ENCODE data around the gene MAFF.

Gene MAFF

DNA sequence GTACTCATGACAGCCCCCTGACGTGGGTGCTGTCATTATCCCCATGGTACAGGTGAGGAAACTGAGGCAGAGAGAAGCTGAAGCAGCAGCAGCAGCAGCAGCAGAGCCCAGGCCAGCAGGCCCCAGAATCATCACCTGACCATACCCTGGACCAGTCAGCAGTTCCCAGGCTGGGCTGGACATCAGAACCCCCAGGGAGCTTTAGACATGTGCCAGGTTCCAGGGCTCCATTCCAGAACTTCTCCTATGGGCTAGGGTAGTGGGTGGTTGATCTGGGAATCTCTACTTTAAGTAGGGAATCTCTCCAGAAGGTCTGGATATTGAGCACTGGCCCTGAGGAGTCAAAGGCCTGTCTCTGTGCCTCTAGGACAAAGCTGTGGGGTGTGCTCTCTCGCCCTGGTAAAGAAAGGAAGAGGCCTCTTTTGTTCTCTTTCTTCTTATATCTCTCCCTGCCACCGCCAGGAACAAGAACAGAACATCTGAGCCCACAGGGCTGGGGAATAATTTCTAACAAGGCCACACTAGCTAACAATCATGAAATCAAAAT, 26.6 kb downstream of the MAFF start:
- H3K27ac ChIP-seq = peak overlapping the region; percentile 75
- in situ Hi-C loops (cut with HindIII; ENCODE audit: low pct_ligation_motif_present, low sequenced_read_pairs) = no loop called here
- peaks cover 79% of the 10 kb centered on the region for H3K36me3 ChIP-seq (replicated peaks)
- no peaks in the 10 kb centered on the region for H3K27me3 ChIP-seq (replicated peaks)
- no peak overlapping the region for H3K4me3 ChIP-seq (ENCODE audit: low read depth, low read length)
- no peak for DNase-seq
- TF ChIP-seq, protein P1, sequence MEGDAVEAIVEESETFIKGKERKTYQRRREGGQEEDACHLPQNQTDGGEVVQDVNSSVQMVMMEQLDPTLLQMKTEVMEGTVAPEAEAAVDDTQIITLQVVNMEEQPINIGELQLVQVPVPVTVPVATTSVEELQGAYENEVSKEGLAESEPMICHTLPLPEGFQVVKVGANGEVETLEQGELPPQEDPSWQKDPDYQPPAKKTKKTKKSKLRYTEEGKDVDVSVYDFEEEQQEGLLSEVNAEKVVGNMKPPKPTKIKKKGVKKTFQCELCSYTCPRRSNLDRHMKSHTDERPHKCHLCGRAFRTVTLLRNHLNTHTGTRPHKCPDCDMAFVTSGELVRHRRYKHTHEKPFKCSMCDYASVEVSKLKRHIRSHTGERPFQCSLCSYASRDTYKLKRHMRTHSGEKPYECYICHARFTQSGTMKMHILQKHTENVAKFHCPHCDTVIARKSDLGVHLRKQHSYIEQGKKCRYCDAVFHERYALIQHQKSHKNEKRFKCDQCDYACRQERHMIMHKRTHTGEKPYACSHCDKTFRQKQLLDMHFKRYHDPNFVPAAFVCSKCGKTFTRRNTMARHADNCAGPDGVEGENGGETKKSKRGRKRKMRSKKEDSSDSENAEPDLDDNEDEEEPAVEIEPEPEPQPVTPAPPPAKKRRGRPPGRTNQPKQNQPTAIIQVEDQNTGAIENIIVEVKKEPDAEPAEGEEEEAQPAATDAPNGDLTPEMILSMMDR (IDR thresholded peaks at IDR 0.05; ENCODE audit: low read depth, low read length, missing control alignments) = no peak

DNA sequence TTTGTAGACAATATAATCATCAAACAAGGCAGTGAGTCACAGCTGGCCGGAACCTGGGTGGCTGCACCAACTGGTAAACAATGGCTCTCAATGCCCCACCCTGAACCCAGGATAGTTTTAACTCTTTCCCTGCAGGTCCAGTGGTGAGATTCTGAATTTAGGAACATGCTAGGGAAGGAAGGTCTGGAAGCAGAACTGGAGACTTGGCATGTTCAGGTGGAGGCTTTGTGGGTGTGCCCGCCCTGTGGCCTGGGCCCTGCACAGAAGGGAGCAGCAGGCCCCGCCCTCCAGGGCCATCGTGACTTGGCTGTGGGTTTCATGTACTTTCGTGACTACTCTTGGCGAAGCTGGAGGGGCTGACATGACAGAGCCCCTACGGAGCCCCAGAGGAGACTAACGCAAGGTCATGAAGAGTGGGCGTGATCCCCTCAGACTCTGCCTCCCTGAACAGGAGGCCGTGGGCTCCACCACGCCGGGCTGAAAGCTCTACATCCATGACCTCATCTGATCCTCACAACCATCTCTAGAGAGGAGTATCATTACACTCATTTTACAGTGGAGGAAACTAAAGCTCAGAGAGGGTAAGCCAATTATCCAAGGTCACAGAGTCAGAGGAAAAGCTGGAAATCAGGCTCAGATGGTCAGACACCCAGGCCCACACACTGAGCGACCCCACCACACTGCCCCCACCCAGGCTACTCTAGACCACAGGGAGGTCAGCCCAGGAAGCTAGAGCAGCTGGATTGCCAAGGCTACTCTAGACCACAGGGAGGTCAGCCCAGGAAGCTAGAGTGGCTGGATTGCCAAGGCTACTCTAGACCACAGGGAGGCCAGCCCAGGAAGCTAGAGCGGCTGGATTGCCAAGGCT, 27.3 kb downstream of the MAFF start:
- Histone ChIP-seq H3K27me3 (replicated peaks) (no peaks in the 10 kb centered on the region), H3K4me3 (ENCODE audit: low read depth, low read length) (no peak overlapping the region), H3K27ac (peak overlapping the region; percentile 75), H3K36me3 (replicated peaks) (peaks cover 78% of the 10 kb centered on the region)
- in situ Hi-C loops (cut with HindIII; ENCODE audit: low pct_ligation_motif_present, low sequenced_read_pairs) = no loop called here
- DNase-seq = peak; percentile 70
- TF ChIP-seq, protein P1 (IDR thresholded peaks at IDR 0.05; ENCODE audit: low read depth, low read length, missing control alignments) = no peak

DNA sequence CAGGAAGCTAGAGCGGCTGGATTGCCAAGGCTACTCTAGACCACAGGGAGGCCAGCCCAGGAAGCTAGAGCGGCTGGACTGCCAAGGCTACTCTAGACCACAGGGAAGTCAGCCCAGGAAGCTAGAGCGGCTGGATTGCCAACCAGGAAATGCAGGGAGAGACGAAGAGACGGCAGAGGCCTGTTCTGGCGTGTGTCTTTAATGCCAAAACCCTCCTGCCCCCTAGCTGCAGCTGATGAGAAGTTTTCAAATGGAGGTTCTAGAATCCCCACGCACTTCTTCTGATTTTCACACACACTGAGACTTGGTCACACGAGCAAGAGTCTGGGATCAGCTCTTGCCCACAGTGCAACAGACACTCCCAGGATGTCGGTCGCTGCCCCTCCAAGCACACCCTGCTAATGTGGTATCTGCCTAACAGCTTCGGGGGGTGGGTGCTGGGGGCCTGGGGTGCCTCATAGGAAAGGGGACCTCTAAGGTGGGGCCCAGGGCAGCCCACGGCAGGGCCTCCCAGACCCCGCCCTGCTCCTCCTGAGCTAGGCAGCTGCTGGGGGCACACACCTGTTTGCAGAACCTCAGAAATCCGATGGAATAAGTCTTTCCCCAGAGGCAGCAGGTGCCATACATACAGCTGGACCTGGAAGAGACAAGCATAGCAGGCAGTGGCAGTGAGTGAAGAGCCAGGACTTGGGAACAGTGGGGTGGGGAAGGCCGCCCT, 28.5 kb downstream of the MAFF start:
- H3K27ac ChIP-seq = no peak overlapping the region
- no peaks in the 10 kb centered on the region for H3K27me3 ChIP-seq (replicated peaks)
- H3K36me3 ChIP-seq (replicated peaks) = peaks cover 77% of the 10 kb centered on the region
- no peak for DNase-seq
- in situ Hi-C loops (cut with HindIII; ENCODE audit: low pct_ligation_motif_present, low sequenced_read_pairs) = no loop called here
- H3K4me3 ChIP-seq (ENCODE audit: low read depth, low read length) = no peak overlapping the region
- TF ChIP-seq, protein P1 (IDR thresholded peaks at IDR 0.05; ENCODE audit: low read depth, low read length, missing control alignments) = peak; percentile 45

DNA sequence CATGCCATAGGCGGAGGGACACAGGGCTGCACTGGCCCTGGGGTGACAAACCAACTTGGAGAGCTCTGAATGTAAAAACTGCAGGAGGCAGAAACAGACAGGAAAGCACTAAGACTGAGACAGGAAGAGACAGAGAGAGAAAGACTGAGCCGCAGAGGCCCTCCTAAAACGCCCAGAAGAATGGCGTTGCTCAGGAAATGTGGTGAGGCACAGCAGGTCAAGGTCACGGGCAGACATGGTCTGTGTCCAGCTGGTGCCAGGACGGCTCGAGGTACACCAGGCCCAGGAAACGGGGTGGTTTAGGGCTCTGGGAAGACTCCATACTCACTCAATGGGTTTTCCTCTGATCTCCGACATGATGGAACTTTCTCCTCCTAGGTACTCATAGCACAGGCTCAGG, 29.1 kb downstream of the MAFF start:
- no peak for DNase-seq
- Histone ChIP-seq H3K27ac (no peak overlapping the region), H3K4me3 (ENCODE audit: low read depth, low read length) (no peak overlapping the region), H3K27me3 (replicated peaks) (no peaks in the 10 kb centered on the region), H3K36me3 (replicated peaks) (peaks cover 77% of the 10 kb centered on the region)
- in situ Hi-C loops (cut with HindIII; ENCODE audit: low pct_ligation_motif_present, low sequenced_read_pairs) = no loop called here
- TF ChIP-seq, protein P1 (IDR thresholded peaks at IDR 0.05; ENCODE audit: low read depth, low read length, missing control alignments) = no peak

DNA sequence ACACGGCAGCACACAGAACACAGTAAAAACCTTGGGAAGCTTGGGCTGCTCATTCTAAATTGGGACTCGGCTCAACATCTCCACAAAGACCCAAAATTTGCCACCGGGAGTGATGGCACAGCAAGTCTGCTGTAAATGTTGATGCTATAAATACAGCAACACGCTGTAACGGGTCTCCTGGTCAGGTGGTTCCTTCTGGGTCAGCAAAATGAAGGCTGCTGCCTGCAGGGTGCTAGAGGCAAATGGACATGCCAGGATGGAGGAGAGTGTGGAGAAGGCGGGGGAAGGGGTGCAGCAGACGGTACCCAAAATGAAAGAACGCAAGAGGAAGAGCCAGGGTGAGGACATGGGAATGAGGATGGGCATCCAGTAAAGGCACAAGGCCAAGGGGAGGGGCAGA, 30.4 kb downstream of the MAFF start:
- no peak for DNase-seq
- Histone ChIP-seq H3K27ac (no peak overlapping the region), H3K4me3 (ENCODE audit: low read depth, low read length) (no peak overlapping the region), H3K36me3 (replicated peaks) (peaks cover 70% of the 10 kb centered on the region), H3K27me3 (replicated peaks) (no peaks in the 10 kb centered on the region)
- in situ Hi-C loops (cut with HindIII; ENCODE audit: low pct_ligation_motif_present, low sequenced_read_pairs) = no loop called here
- TF ChIP-seq, protein P1 (IDR thresholded peaks at IDR 0.05; ENCODE audit: low read depth, low read length, missing control alignments) = no peak
